Tibial nerve (tissue), 4 donors: ENCODE measurements around the gene DDX56. TPM values are rescaled to one million over a fixed set of nuclear protein-coding genes. Genes with fewer than 3 reads are reported as not detected.

Experiments
- DNase-seq, 2 donors: peaks; one replicate each; pipeline ENCODE4 v3.0.0-alpha.2; 2019; ENCODE audit warnings: low spot score in 2 of 2
- H3K27ac ChIP-seq, 4 donors: fragments of 200-600 bp; sonication (generic) in 3 of 4; one replicate each; pipeline ENCODE4 v1.5.1; 2017 to 2019; ENCODE audit warnings: mild to moderate bottlenecking in 1 of 4
- H3K27me3 ChIP-seq, 2 donors: fragments of 200-600 bp; sonication (generic) in 1 of 2; one replicate each; pipeline versions ENCODE4 v1.5.1 to v1.6.0; 2017 to 2019
- H3K36me3 ChIP-seq, 3 donors: fragments of 200-600 bp; sonication (generic); one replicate each; pipeline ENCODE4 v1.5.1; 2018 to 2019
- H3K4me1 ChIP-seq, 4 donors: fragments of 200-600 bp; sonication (generic) in 3 of 4; one replicate each; pipeline ENCODE4 v1.5.1; 2017 to 2019
- H3K4me3 ChIP-seq, 4 donors: fragments of 200-600 bp; sonication (generic) in 3 of 4; one replicate each; pipeline ENCODE4 v1.5.1; 2017 to 2019; ENCODE audit warnings: mild to moderate bottlenecking in 1 of 4, moderate library complexity in 1 of 4
- H3K9me3 ChIP-seq, 4 donors: fragments of 200-600 bp; sonication (generic) in 3 of 4; one replicate each; pipeline ENCODE4 v1.5.1; 2017 to 2019
- CTCF ChIP-seq, 5 experiments: fragments of 200-600 bp in 3 of 5; fragments of 450-650 bp in 2 of 5; sonication (generic) in 3 of 5; IDR thresholded peaks; one replicate each; pipeline ENCODE4 v1.5.1; 2016 to 2019; ENCODE audit warnings: antibody characterized with exemption in 5 of 5, mild to moderate bottlenecking in 3 of 5, moderate library complexity in 2 of 5
- EP300 ChIP-seq, 2 donors: sonication (generic); formaldehyde crosslinking; IDR thresholded peaks; one replicate each; pipeline ENCODE4 v1.6.1; 2017; ENCODE audit warnings: antibody characterized with exemption in 2 of 2, mild to moderate bottlenecking in 1 of 2
- POLR2A ChIP-seq, 2 donors: fragments of 450-650 bp; IDR thresholded peaks; one replicate each; pipeline ENCODE4 v1.6.1; 2017; ENCODE audit warnings: antibody characterized with exemption in 2 of 2, mild to moderate bottlenecking in 2 of 2, moderate library complexity in 2 of 2
- WGBS, 2 donors: methylation state at CpG; one replicate each; pipeline ENCODE4 v1.1.5; 2018; 5-methylcytosine and 5-hydroxymethylcytosine counted together
- total RNA-seq, 4 donors: library from RNA; depleted of rRNA; stranded (reverse); fragments of >200 nt; gene quantifications; one replicate each; pipeline ENCODE4 v1.1.0, GENCODE V29; 2016

Gene DDX56
- total RNA-seq, 4 donors from 2014 or later = 42.4 to 59.1 (median 56.5) TPM

- Histone ChIP-seq H3K27me3 (no peaks in the 10 kb centered on the region), H3K4me3 (no peak overlapping the region), H3K4me1 (no peaks in the 10 kb centered on the region), H3K27ac (no peak overlapping the region), H3K36me3 (no peaks in the 10 kb centered on the region), H3K9me3 (peaks cover 0 to 7% (median 0%) of the 10 kb centered on the region in 4 donors)
- TF ChIP-seq EP300 (IDR thresholded peaks at IDR 0.05) (no peak), POLR2A (IDR thresholded peaks at IDR 0.05) (no peak), CTCF (IDR thresholded peaks at IDR 0.05) (no peak)
- no peak for DNase-seq
- 63 to 66% methylated on average over 5 of the region's 5 CpGs for WGBS, 2 donors
Observed at GRCh38 chr7:44534087-44534486, 39.6 kb downstream of the DDX56 start.

- TF ChIP-seq EP300 (IDR thresholded peaks at IDR 0.05) (no peak), POLR2A (IDR thresholded peaks at IDR 0.05) (no peak), CTCF (IDR thresholded peaks at IDR 0.05) (no peak)
- 60 to 70% methylated on average over 1 to 4 of the region's 8 CpGs for WGBS, 2 donors
Observed at GRCh38 chr7:44533301-44534055, 40.2 kb downstream of the DDX56 start.

GRCh38 chr7:44531421-44532380 is 42.0 kb downstream of the DDX56 start:
- DNase-seq = no peak

More at GRCh38 chr7:44533301-44534055, 40.2 kb downstream of the DDX56 start:
- Histone ChIP-seq H3K27ac (no peak overlapping the region), H3K27me3 (no peaks in the 10 kb centered on the region), H3K4me1 (no peaks in the 10 kb centered on the region), H3K36me3 (no peaks in the 10 kb centered on the region), H3K9me3 (peaks cover 0 to 11% (median 0%) of the 10 kb centered on the region in 4 donors), H3K4me3 (no peak overlapping the region)
- DNase-seq = no peak

GRCh38 chr7:44530990-44531389 is 42.7 kb downstream of the DDX56 start:
- no peak for DNase-seq
- WGBS, 2 donors = 79% methylated on average over 10 of the region's 10 CpGs
- peaks cover 0 to 36% (median 4%) of the 10 kb centered on the region in 4 donors for H3K9me3 ChIP-seq
- no peaks in the 10 kb centered on the region for H3K27me3 ChIP-seq
- H3K27ac ChIP-seq = no peak overlapping the region
- no peaks in the 10 kb centered on the region for H3K36me3 ChIP-seq
- TF ChIP-seq CTCF (IDR thresholded peaks at IDR 0.05) (no peak), EP300 (IDR thresholded peaks at IDR 0.05) (no peak), POLR2A (IDR thresholded peaks at IDR 0.05) (no peak)
- no peak overlapping the region for H3K4me3 ChIP-seq
- H3K4me1 ChIP-seq = no peaks in the 10 kb centered on the region

More at GRCh38 chr7:44531421-44532380, 42.0 kb downstream of the DDX56 start:
- H3K27me3 ChIP-seq = no peaks in the 10 kb centered on the region
- no peak overlapping the region for H3K27ac ChIP-seq
- no peaks in the 10 kb centered on the region for H3K4me1 ChIP-seq
- no peak for TF ChIP-seq EP300 (IDR thresholded peaks at IDR 0.05)
- TF ChIP-seq POLR2A (IDR thresholded peaks at IDR 0.05) = no peak
- TF ChIP-seq CTCF (IDR thresholded peaks at IDR 0.05) = no peak
- H3K9me3 ChIP-seq = peaks cover 0 to 28% (median under 1%) of the 10 kb centered on the region in 4 donors
- H3K36me3 ChIP-seq = no peaks in the 10 kb centered on the region
- 82 to 86% methylated on average over 16 to 17 of the region's 17 CpGs for WGBS, 2 donors
- no peak overlapping the region for H3K4me3 ChIP-seq
